PC-9 (cell line): ENCODE results near the gene TFAP2B. TPM values are rescaled to one million over a fixed set of nuclear protein-coding genes. Genes with fewer than 3 reads are reported as not detected.

Source experiments
- BruUV-seq: library from RNA; stranded (reverse); fragments of 400-500 nt; replicated peaks from 2 replicates; lab custom pipeline; 2021; lab: Mats Ljungman, UMichigan
- CTCF ChIA-PET: fragments of 300-600 bp; sonication (Branson Sonifier 250); formaldehyde crosslinking; loops from one replicate; lab custom pipeline; 2022; ENCODE audit warnings: antibody characterized with exemption; lab: Charles Lee
- POLR2A ChIA-PET: fragments of 300-600 bp; sonication (Branson Sonifier 250); formaldehyde crosslinking; loops from one replicate; lab custom pipeline; 2022; ENCODE audit warnings: antibody characterized with exemption; ENCODE audit not compliant: unreplicated experiment; lab: Charles Lee
- DNase-seq, 2 experiments: peaks; one replicate each; pipeline versions ENCODE4 v3.0.0 to v3.0.0-alpha.2; 2015 to 2022; ENCODE audit warnings: mixed read lengths in 1 of 2
- H2AFZ ChIP-seq: fragments of 200-600 bp; sonication (generic); 2 replicates; pipeline ENCODE4 v1.8.1; 2017; ENCODE audit warnings: antibody characterized with exemption
- H3F3A ChIP-seq: fragments of 200-600 bp; sonication (generic); 2 replicates; pipeline ENCODE4 v1.8.1; 2017; ENCODE audit warnings: antibody characterized with exemption, mild to moderate bottlenecking, low read depth; ENCODE audit not compliant: insufficient read depth
- H3K27ac ChIP-seq: fragments of 200-600 bp; sonication (generic); 2 replicates; pipeline ENCODE4 v1.6.1; 2016; ENCODE audit warnings: mixed run types
- H3K27me3 ChIP-seq: fragments of 200-600 bp; sonication (generic); 2 replicates; pipeline ENCODE4 v1.6.1; 2016; ENCODE audit warnings: low read depth, mixed run types; ENCODE audit not compliant: insufficient read depth
- H3K36me3 ChIP-seq: fragments of 200-600 bp; sonication (generic); 2 replicates; pipeline ENCODE4 v1.6.1; 2016; ENCODE audit warnings: low read depth, mixed run types
- H3K4me1 ChIP-seq: fragments of 200-600 bp; sonication (generic); replicated peaks from 2 replicates; pipeline ENCODE4 v1.6.1; 2016; ENCODE audit warnings: mixed run types; ENCODE audit not compliant: insufficient read depth
- H3K4me2 ChIP-seq: fragments of 200-600 bp; sonication (generic); 2 replicates; pipeline ENCODE4 v1.6.1; 2017; ENCODE audit warnings: mixed run types
- H3K4me3 ChIP-seq: fragments of 200-600 bp; sonication (generic); 2 replicates; pipeline ENCODE4 v1.6.1; 2016; ENCODE audit warnings: mixed run types
- H3K79me2 ChIP-seq: fragments of 200-600 bp; sonication (generic); 2 replicates; pipeline ENCODE4 v1.6.1; 2017; ENCODE audit warnings: low read depth, mixed run types
- H3K9me2 ChIP-seq: fragments of 200-600 bp; sonication (generic); 2 replicates; pipeline ENCODE4 v1.8.1; 2017; ENCODE audit warnings: mild to moderate bottlenecking; ENCODE audit not compliant: insufficient read depth
- H3K9me3 ChIP-seq: fragments of 200-600 bp; sonication (generic); 2 replicates; pipeline ENCODE4 v1.8.1; 2016; ENCODE audit warnings: low read depth; ENCODE audit not compliant: insufficient read depth
- H4K20me1 ChIP-seq: fragments of 200-600 bp; sonication (generic); 2 replicates; pipeline ENCODE4 v1.8.1; 2017; ENCODE audit not compliant: insufficient read depth
- EZH2 ChIP-seq: fragments of 200-600 bp; sonication (generic); IDR thresholded peaks from 2 replicates; pipeline ENCODE4 v1.8.0; 2017; ENCODE audit warnings: antibody characterized with exemption, low read depth
- intact Hi-C: fragments of 100-400 bp; cut with micrococcal nuclease; formaldehyde crosslinking; loops from one replicate; pipeline ENCODE4 v1.10.0; 2022; ENCODE audit not compliant: unreplicated experiment
- total RNA-seq: library from RNA; stranded (reverse); gene quantifications from 2 replicates; pipeline ENCODE4 v1.2.3, GENCODE V29; 2021
- TF ChIP-seq, protein P1 (sequence below): fragments of 200-600 bp; sonication (generic); conservative IDR thresholded peaks from 2 replicates; pipeline ENCODE4 v1.6.1; 2017; ENCODE audit warnings: mixed run types, antibody characterized with exemption, mild to moderate bottlenecking, moderate library complexity

Gene TFAP2B
- total RNA-seq, 1 experiment from 2014 or later = not detected

DNA sequence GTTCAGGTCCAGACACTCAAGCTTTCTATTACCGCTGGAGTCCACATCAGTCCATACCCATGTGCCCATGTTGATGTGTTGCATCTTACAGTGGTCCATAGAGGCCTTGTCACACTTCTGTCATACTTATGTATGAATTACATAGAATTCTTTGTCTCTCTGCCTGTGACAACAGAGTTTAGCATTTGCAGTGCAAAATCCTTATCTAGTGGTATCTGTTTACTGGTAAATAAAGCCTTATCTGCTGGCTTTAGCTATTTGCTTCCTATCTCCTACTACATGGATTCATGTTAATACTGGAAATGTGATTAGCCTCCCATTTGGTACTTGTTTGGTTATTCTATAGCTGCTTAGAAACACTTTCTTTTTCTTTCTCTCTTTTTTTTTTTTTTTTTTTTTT lies 49.8 kb downstream of the TFAP2B start:
- no peaks in the 10 kb centered on the region for H3K79me2 ChIP-seq
- POLR2A ChIA-PET = no interaction called here
- no peak for DNase-seq
- TF ChIP-seq EZH2 = no peak
- TF ChIP-seq, protein P1, sequence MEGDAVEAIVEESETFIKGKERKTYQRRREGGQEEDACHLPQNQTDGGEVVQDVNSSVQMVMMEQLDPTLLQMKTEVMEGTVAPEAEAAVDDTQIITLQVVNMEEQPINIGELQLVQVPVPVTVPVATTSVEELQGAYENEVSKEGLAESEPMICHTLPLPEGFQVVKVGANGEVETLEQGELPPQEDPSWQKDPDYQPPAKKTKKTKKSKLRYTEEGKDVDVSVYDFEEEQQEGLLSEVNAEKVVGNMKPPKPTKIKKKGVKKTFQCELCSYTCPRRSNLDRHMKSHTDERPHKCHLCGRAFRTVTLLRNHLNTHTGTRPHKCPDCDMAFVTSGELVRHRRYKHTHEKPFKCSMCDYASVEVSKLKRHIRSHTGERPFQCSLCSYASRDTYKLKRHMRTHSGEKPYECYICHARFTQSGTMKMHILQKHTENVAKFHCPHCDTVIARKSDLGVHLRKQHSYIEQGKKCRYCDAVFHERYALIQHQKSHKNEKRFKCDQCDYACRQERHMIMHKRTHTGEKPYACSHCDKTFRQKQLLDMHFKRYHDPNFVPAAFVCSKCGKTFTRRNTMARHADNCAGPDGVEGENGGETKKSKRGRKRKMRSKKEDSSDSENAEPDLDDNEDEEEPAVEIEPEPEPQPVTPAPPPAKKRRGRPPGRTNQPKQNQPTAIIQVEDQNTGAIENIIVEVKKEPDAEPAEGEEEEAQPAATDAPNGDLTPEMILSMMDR = no peak
- H3K9me2 ChIP-seq = no peaks in the 10 kb centered on the region; the same call in 1 of the 2 replicates
- intact Hi-C loops = no loop called here
- H3K27me3 ChIP-seq = no peaks in the 10 kb centered on the region
- no peaks in the 10 kb centered on the region for H3F3A ChIP-seq
- no peaks in the 10 kb centered on the region for H3K9me3 ChIP-seq
- H3K4me3 ChIP-seq = no peak overlapping the region
- H3K36me3 ChIP-seq = no peaks in the 10 kb centered on the region
- H3K4me2 ChIP-seq = no peak overlapping the region
- peaks cover 3% of the 10 kb centered on the region; the same call in 1 of the 2 replicates for H4K20me1 ChIP-seq
- H3K27ac ChIP-seq = no peak overlapping the region
- no TSS peak for BruUV-seq
- H2AFZ ChIP-seq = no peak overlapping the region
- CTCF ChIA-PET = no interaction called here
- H3K4me1 ChIP-seq = no peaks in the 10 kb centered on the region

DNA sequence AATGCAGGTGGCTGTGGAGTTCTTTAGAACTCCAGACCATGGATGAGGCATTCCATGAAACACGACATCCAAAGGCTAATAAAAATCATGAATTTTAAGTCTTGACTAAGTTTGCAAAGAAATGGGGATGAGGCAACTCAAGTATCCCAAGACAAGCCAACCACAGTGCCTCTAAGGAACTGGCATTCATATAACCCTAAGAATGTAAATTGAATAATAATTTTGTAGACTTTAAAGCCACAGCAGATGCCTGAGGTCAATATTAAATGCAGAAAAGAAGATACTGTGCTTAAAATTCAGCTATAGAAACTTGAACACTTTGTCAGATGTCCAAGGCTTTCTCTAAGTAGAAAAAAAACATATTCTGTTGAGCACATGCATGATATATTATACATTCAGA lies 54.5 kb downstream of the TFAP2B start:
- Histone ChIP-seq H3K36me3 (no peaks in the 10 kb centered on the region), H3K9me3 (no peaks in the 10 kb centered on the region), H3K9me2 (no peaks in the 10 kb centered on the region), H3K27me3 (0 out of 2 replicates have a peak, but pooled peaks cover 4% of the 10 kb centered on the region), H3K27ac (no peak overlapping the region), H4K20me1 (no peaks in the 10 kb centered on the region), H2AFZ (no peak overlapping the region), H3K4me3 (no peak overlapping the region), H3K79me2 (no peaks in the 10 kb centered on the region), H3K4me1 (no peaks in the 10 kb centered on the region), H3F3A (no peaks in the 10 kb centered on the region), H3K4me2 (no peak overlapping the region)
- intact Hi-C loops = no loop called here
- no TSS peak for BruUV-seq
- DNase-seq = no peak
- POLR2A ChIA-PET = no interaction called here
- CTCF ChIA-PET = no interaction called here
- TF ChIP-seq EZH2 = no peak
- TF ChIP-seq, protein P1 = no peak

DNA sequence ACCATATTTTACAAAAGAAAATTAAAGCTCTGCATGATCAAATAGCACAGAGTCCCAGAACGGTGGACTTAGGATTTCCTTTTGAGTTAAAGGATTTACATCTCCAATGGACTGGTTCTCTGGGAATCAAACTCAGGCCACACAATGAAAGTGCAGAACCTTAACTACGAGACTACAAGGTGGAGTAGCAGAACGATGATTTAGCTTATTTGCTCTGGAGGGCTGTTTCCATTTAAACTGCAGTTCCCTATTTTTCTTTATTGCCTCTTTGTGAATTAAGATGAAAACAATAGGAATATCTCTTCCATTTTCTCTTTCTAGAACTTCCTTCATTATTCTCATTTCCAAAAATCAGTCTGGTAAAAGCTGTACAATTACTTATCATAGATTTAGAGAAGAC lies 65.7 kb downstream of the TFAP2B start:
- H3K9me2 ChIP-seq = no peaks in the 10 kb centered on the region
- no peaks in the 10 kb centered on the region for H3K27me3 ChIP-seq
- BruUV-seq = no TSS peak
- H3K27ac ChIP-seq = no peak overlapping the region
- no peak overlapping the region for H3K4me2 ChIP-seq
- no peak overlapping the region for H2AFZ ChIP-seq
- CTCF ChIA-PET = no interaction called here
- H3K79me2 ChIP-seq = no peaks in the 10 kb centered on the region
- POLR2A ChIA-PET = no interaction called here
- no peaks in the 10 kb centered on the region for H3K4me1 ChIP-seq
- H4K20me1 ChIP-seq = no peaks in the 10 kb centered on the region
- no peak overlapping the region for H3K4me3 ChIP-seq
- no peaks in the 10 kb centered on the region for H3F3A ChIP-seq
- intact Hi-C loops = no loop called here
- no peaks in the 10 kb centered on the region for H3K36me3 ChIP-seq
- no peak for DNase-seq
- no peaks in the 10 kb centered on the region for H3K9me3 ChIP-seq
- TF ChIP-seq, protein P1 = no peak
- no peak for TF ChIP-seq EZH2
